ENCODE measurements around the gene NUDT1.
"Not testable (repeated sequence)": the region's sequence is repeated elsewhere in the genome, so short reads cannot be mapped to it uniquely, and the experiment has no call there.

NUDT1 gene

DNA sequence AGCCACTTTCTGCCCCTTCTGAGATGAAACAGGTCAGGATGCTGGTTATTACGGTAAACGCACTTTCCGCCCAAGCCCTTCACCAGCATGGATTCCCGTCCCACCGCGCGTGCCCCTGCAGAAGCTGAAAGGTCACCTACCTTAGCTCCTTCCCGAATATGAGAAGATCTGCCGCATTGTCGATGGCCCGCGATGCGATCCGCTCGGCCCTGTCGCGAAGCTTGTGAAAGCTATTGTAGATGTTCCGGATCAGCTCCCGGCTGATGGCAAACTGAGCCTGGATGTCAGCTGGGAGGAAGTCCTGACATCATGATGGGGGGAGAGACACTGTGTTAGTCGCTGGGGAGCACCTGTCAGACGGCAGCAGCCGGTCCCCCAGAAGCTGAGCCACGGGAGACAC, 22.1 kb downstream of the NUDT1 start:
- Histone ChIP-seq H3K9me3 (ENCODE audit: control insufficient read depth, low read length) (no peaks in the 10 kb centered on the region), H3K4me1 (ENCODE audit: control insufficient read depth, insufficient read depth, low read length, poor library complexity, severe bottlenecking) (no peaks in the 10 kb centered on the region), H3K4me3 (ENCODE audit: insufficient read depth, low read depth, low read length, poor library complexity, severe bottlenecking) (no peak overlapping the region), H3K36me3 (ENCODE audit: control insufficient read depth, insufficient read depth, low read length) (no peaks in the 10 kb centered on the region), H3K27me3 (replicated peaks; ENCODE audit: control insufficient read depth, insufficient read depth, low read length, poor library complexity, severe bottlenecking) (no peaks in the 10 kb centered on the region), H3K27ac (ENCODE audit: insufficient read depth, low read length, poor library complexity, severe bottlenecking) (no peak overlapping the region)
- DNase-seq: no peak

- Histone ChIP-seq H3K9me3 (ENCODE audit: control insufficient read depth, low read length) (no peaks in the 10 kb centered on the region), H3K4me3 (ENCODE audit: insufficient read depth, low read depth, low read length, poor library complexity, severe bottlenecking) (no peak overlapping the region), H3K27ac (ENCODE audit: insufficient read depth, low read length, poor library complexity, severe bottlenecking) (no peak overlapping the region), H3K4me1 (ENCODE audit: control insufficient read depth, insufficient read depth, low read length, poor library complexity, severe bottlenecking) (no peaks in the 10 kb centered on the region), H3K36me3 (ENCODE audit: control insufficient read depth, insufficient read depth, low read length) (no peaks in the 10 kb centered on the region), H3K27me3 (replicated peaks; ENCODE audit: control insufficient read depth, insufficient read depth, low read length, poor library complexity, severe bottlenecking) (no peaks in the 10 kb centered on the region)
- DNase-seq: no peak
Observed at GRCh38 chr7:2266911-2267310, 24.9 kb downstream of the NUDT1 start.

DNA sequence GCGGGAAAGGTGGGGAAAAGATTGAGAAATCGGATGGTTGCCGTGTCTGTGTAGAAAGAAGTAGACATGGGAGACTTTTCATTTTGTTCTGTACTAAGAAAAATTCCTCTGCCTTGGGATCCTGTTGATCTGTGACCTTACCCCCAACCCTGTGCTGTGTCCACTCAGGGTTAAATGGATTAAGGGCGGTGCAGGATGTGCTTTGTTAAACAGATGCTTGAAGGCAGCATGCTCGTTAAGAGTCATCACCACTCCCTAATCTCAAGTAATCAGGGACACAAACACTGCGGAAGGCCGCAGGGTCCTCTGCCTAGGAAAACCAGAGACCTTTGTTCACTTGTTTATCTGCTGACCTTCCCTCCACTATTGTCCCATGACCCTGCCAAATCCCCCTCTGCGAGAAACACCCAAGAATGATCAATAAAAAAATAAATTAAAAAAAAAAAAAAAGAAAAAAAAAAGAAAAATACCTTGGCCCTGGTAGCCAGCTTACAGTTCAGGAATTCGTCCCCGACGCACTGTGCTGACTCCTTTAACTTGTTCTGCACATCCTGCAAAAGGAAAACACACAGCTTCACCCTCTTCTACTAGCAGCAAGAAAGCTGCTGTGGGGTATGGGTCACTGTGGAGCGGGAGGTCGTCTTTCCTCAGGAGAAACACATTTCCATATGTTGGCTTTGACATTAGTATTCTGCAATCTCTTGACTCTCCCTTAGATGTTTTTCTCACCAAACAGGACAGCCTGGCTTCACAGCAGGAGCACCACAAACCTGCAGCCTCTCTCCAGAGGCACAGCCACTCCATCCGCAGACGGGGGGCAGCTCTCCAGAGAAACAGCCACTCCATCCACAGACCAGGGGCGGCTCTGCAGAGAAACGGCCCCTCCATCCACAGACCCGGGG, 27.3 kb downstream of the NUDT1 start:
- H3K27ac ChIP-seq (ENCODE audit: insufficient read depth, low read length, poor library complexity, severe bottlenecking); H3K4me1 ChIP-seq (ENCODE audit: control insufficient read depth, insufficient read depth, low read length, poor library complexity, severe bottlenecking); H3K9me3 ChIP-seq (ENCODE audit: control insufficient read depth, low read length); H3K4me3 ChIP-seq (ENCODE audit: insufficient read depth, low read depth, low read length, poor library complexity, severe bottlenecking); H3K27me3 ChIP-seq (replicated peaks; ENCODE audit: control insufficient read depth, insufficient read depth, low read length, poor library complexity, severe bottlenecking); H3K36me3 ChIP-seq (ENCODE audit: control insufficient read depth, insufficient read depth, low read length); DNase-seq: not testable (repeated sequence)

DNA sequence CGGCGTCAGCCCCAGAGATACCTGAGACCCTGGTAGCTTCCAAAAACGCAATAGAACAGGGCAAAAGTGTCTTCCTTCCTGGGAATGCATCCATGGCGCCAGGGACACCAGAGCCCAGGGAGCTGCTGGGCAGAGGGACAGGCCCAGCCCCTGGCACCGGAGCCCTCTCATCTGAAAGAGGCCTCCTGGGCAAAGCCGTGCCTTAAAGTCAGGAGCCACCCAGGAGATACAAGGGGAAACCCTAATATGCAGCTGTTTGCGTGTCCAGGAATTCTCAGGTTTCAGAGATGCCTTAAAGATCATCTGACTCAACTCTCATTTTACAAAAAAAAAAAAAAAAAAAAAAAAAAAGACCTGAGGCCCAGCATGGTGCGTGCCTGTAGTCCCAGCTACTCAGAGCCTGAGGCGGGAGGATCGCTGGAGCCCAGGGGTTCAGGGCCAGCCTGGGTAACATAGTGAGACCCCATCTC, 28.0 kb downstream of the NUDT1 start:
- no peaks in the 10 kb centered on the region for H3K36me3 ChIP-seq (ENCODE audit: control insufficient read depth, insufficient read depth, low read length)
- no peak for DNase-seq
- H3K9me3 ChIP-seq (ENCODE audit: control insufficient read depth, low read length): no peaks in the 10 kb centered on the region
- no peak overlapping the region for H3K4me3 ChIP-seq (ENCODE audit: insufficient read depth, low read depth, low read length, poor library complexity, severe bottlenecking)
- no peaks in the 10 kb centered on the region for H3K4me1 ChIP-seq (ENCODE audit: control insufficient read depth, insufficient read depth, low read length, poor library complexity, severe bottlenecking)
- H3K27me3 ChIP-seq (replicated peaks; ENCODE audit: control insufficient read depth, insufficient read depth, low read length, poor library complexity, severe bottlenecking): no peaks in the 10 kb centered on the region
- no peak overlapping the region for H3K27ac ChIP-seq (ENCODE audit: insufficient read depth, low read length, poor library complexity, severe bottlenecking)

- H3K36me3 ChIP-seq (ENCODE audit: control insufficient read depth, insufficient read depth, low read length): no peaks in the 10 kb centered on the region
- H3K27ac ChIP-seq (ENCODE audit: insufficient read depth, low read length, poor library complexity, severe bottlenecking): no peak overlapping the region
- DNase-seq: no peak
- H3K4me1 ChIP-seq (ENCODE audit: control insufficient read depth, insufficient read depth, low read length, poor library complexity, severe bottlenecking): no peaks in the 10 kb centered on the region
- H3K4me3 ChIP-seq (ENCODE audit: insufficient read depth, low read depth, low read length, poor library complexity, severe bottlenecking): no peak overlapping the region
- no peaks in the 10 kb centered on the region for H3K27me3 ChIP-seq (replicated peaks; ENCODE audit: control insufficient read depth, insufficient read depth, low read length, poor library complexity, severe bottlenecking)
- H3K9me3 ChIP-seq (ENCODE audit: control insufficient read depth, low read length): no peaks in the 10 kb centered on the region
Observed at GRCh38 chr7:2270495-2270894, 28.5 kb downstream of the NUDT1 start.

DNA sequence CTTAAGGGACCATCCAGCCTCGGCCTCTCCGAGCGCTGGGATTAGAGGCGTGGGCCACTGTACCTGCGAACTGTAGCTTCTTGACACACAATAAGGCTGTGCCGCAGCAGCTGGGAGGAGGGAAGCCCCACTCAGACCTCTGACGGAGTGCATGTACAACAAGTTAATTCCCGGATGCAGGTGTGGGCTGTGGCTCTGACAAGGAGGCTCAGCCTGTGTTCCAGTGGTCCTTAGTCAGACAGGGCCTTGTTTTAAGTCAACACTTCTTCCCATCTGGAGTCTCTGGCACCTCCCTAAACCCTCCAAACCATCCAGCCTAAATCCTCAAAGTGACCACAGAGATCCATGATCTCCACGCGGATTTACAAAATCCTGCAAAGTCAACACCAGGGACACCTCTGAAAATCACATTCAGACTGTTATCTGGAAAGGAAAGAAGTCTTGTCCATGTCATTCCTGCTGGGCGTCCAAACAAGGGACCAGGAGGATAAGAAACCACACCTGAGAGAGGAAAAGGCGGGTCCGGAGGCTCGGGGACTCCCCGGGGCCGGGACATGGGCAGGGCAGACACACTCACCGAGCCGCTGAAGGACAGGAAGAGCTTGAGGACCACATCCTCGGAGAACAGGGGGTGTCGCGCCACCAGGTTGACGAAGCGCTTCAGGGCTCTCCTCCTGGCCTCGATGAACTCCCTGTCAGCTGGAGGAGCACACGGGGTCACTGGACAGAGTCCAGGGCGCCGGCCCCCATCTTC, 29.4 kb downstream of the NUDT1 start:
- no peaks in the 10 kb centered on the region for H3K4me1 ChIP-seq (ENCODE audit: control insufficient read depth, insufficient read depth, low read length, poor library complexity, severe bottlenecking)
- no peaks in the 10 kb centered on the region for H3K36me3 ChIP-seq (ENCODE audit: control insufficient read depth, insufficient read depth, low read length)
- no peaks in the 10 kb centered on the region for H3K9me3 ChIP-seq (ENCODE audit: control insufficient read depth, low read length)
- no peak overlapping the region for H3K27ac ChIP-seq (ENCODE audit: insufficient read depth, low read length, poor library complexity, severe bottlenecking)
- H3K4me3 ChIP-seq (ENCODE audit: insufficient read depth, low read depth, low read length, poor library complexity, severe bottlenecking): no peak overlapping the region
- H3K27me3 ChIP-seq (replicated peaks; ENCODE audit: control insufficient read depth, insufficient read depth, low read length, poor library complexity, severe bottlenecking): no peaks in the 10 kb centered on the region
- DNase-seq: no peak

- Histone ChIP-seq H3K36me3 (ENCODE audit: control insufficient read depth, insufficient read depth, low read length) (no peaks in the 10 kb centered on the region), H3K4me3 (ENCODE audit: insufficient read depth, low read depth, low read length, poor library complexity, severe bottlenecking) (no peak overlapping the region), H3K27ac (ENCODE audit: insufficient read depth, low read length, poor library complexity, severe bottlenecking) (no peak overlapping the region), H3K27me3 (replicated peaks; ENCODE audit: control insufficient read depth, insufficient read depth, low read length, poor library complexity, severe bottlenecking) (no peaks in the 10 kb centered on the region), H3K4me1 (ENCODE audit: control insufficient read depth, insufficient read depth, low read length, poor library complexity, severe bottlenecking) (no peaks in the 10 kb centered on the region), H3K9me3 (ENCODE audit: control insufficient read depth, low read length) (no peaks in the 10 kb centered on the region)
- DNase-seq: no peak
Observed at GRCh38 chr7:2272031-2272430, 30.0 kb downstream of the NUDT1 start.

DNA sequence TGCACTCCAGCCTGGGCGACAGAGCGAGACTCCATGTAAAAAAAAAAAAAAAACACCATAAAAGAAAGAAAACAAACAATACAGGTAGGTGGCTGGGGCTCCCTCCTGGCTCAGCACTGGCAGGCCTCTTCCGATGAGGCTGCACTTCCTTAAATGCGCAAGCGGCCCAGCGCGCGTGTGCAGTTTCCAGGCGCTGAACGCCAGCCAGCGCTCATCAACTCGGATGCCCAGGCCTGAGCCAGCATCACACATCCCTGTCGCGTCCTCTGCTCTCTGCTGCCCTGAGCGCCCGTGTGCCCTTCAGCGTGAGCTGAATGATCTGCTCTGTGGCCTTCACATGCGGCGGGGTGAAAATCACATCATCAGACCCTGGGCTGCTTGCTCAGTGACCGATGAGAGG, 31.8 kb downstream of the NUDT1 start:
- H3K9me3 ChIP-seq (ENCODE audit: control insufficient read depth, low read length): no peaks in the 10 kb centered on the region
- no peaks in the 10 kb centered on the region for H3K4me1 ChIP-seq (ENCODE audit: control insufficient read depth, insufficient read depth, low read length, poor library complexity, severe bottlenecking)
- H3K36me3 ChIP-seq (ENCODE audit: control insufficient read depth, insufficient read depth, low read length): no peaks in the 10 kb centered on the region
- H3K4me3 ChIP-seq (ENCODE audit: insufficient read depth, low read depth, low read length, poor library complexity, severe bottlenecking): no peak overlapping the region
- DNase-seq: no peak
- no peaks in the 10 kb centered on the region for H3K27me3 ChIP-seq (replicated peaks; ENCODE audit: control insufficient read depth, insufficient read depth, low read length, poor library complexity, severe bottlenecking)
- H3K27ac ChIP-seq (ENCODE audit: insufficient read depth, low read length, poor library complexity, severe bottlenecking): no peak overlapping the region

DNA sequence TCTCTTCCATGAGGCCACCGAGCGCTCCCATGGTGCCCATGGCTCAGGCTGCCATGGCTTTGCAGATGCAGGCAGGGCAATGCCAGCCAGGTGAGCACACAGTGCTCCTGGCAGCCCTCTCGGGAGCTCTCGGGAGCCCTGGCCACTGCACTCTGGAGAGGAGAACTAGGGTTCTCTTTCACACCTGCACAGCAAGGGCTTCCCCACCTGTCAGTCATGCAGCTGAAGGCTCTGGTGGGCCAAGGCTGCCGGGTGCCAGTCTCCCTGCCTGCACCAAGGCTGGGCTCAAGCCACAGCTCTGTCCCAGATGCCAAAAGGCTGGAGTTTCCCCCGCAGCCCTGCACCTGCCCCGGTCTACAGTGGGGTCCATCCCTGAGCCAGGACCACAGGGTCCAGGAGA, 32.6 kb downstream of the NUDT1 start:
- H3K9me3 ChIP-seq (ENCODE audit: control insufficient read depth, low read length): no peaks in the 10 kb centered on the region
- H3K27me3 ChIP-seq (replicated peaks; ENCODE audit: control insufficient read depth, insufficient read depth, low read length, poor library complexity, severe bottlenecking): no peaks in the 10 kb centered on the region
- H3K27ac ChIP-seq (ENCODE audit: insufficient read depth, low read length, poor library complexity, severe bottlenecking): no peak overlapping the region
- H3K36me3 ChIP-seq (ENCODE audit: control insufficient read depth, insufficient read depth, low read length): no peaks in the 10 kb centered on the region
- H3K4me3 ChIP-seq (ENCODE audit: insufficient read depth, low read depth, low read length, poor library complexity, severe bottlenecking): no peak overlapping the region
- no peak for DNase-seq
- H3K4me1 ChIP-seq (ENCODE audit: control insufficient read depth, insufficient read depth, low read length, poor library complexity, severe bottlenecking): no peaks in the 10 kb centered on the region

DNA sequence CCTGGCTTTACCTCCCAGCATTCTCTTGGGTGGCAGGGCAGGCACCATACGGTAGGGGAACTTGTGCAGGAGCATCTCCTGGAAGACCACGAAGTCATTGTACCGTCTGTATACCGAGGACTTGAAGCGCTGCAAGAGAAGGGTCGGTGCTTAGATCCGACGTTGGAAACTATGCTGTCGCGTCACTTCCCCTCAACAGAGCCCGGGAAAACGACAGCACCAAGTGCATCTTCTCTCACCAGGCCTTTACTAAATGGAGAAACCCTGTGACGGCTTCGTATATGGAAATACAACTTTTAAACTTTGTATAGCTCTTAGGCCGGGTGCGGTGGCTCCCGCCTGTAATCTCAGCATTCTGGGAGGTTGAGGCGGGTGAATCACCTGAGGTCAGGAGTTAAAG, 33.1 kb downstream of the NUDT1 start:
- Histone ChIP-seq H3K9me3 (ENCODE audit: control insufficient read depth, low read length) (no peaks in the 10 kb centered on the region), H3K36me3 (ENCODE audit: control insufficient read depth, insufficient read depth, low read length) (no peaks in the 10 kb centered on the region), H3K4me1 (ENCODE audit: control insufficient read depth, insufficient read depth, low read length, poor library complexity, severe bottlenecking) (no peaks in the 10 kb centered on the region), H3K27me3 (replicated peaks; ENCODE audit: control insufficient read depth, insufficient read depth, low read length, poor library complexity, severe bottlenecking) (no peaks in the 10 kb centered on the region), H3K27ac (ENCODE audit: insufficient read depth, low read length, poor library complexity, severe bottlenecking) (no peak overlapping the region), H3K4me3 (ENCODE audit: insufficient read depth, low read depth, low read length, poor library complexity, severe bottlenecking) (no peak overlapping the region)
- no peak for DNase-seq
